Stimulated activated naive CD8-positive, alpha-beta T cell treated with anti-CD3 and anti-CD28 coated beads, Interleukin-15, Interleukin-2, amounts not matched to agents 100 ng/mL and 50 ng/mL, for 24 hours (primary cell): ENCODE results near the gene CLASRP.
"Not testable (repeated sequence)": the region's sequence is repeated elsewhere in the genome, so short reads cannot be mapped to it uniquely, and the experiment has no call there.

Source experiments
- H3K27ac Mint-ChIP-seq: one replicate; pipeline ENCODE4 v1.8.0; 2021; ENCODE audit warnings: mild to moderate bottlenecking, mixed read lengths
- H3K27me3 Mint-ChIP-seq: one replicate; pipeline ENCODE4 v1.8.0; 2021; ENCODE audit warnings: mixed read lengths
- H3K36me3 Mint-ChIP-seq: one replicate; pipeline ENCODE4 v1.8.0; 2021; ENCODE audit warnings: low read depth, mixed read lengths
- H3K4me1 Mint-ChIP-seq: one replicate; pipeline ENCODE4 v1.8.0; 2021; ENCODE audit warnings: low read depth, mixed read lengths
- H3K4me3 Mint-ChIP-seq: one replicate; pipeline ENCODE4 v1.8.0; 2021; ENCODE audit warnings: mild to moderate bottlenecking, mixed read lengths
- H3K9me3 Mint-ChIP-seq: one replicate; pipeline ENCODE4 v1.8.0; 2021; ENCODE audit warnings: mixed read lengths

The CLASRP gene

GRCh38 chr19:45038931-45039893 is at the start of gene CLASRP:
Gene CLASRP (plus strand): TSS chr19:45039045. CDS start chr19:45040213, 1,168 bp downstream.
- H3K27me3 Mint-ChIP-seq: no peaks in the 10 kb centered on the region
- peaks cover 52% of the 10 kb centered on the region for H3K36me3 Mint-ChIP-seq
- peaks cover 33% of the 10 kb centered on the region for H3K4me1 Mint-ChIP-seq
- H3K9me3 Mint-ChIP-seq: no peaks in the 10 kb centered on the region
- H3K4me3 Mint-ChIP-seq: peak within 1 kb of the TSS; percentile 92
- peak within 1 kb of the TSS; percentile 91 for H3K27ac Mint-ChIP-seq

- H3K27me3 Mint-ChIP-seq: no peaks in the 10 kb centered on the region
- no peaks in the 10 kb centered on the region for H3K4me1 Mint-ChIP-seq
- H3K27ac Mint-ChIP-seq: no peak overlapping the region
Measured at GRCh38 chr19:44990459-44990858, 48.4 kb upstream of the CLASRP start.

GRCh38 chr19:44990966-44991365 is 47.9 kb upstream of the CLASRP start:
- no peak overlapping the region for H3K4me3 Mint-ChIP-seq
- no peaks in the 10 kb centered on the region for H3K4me1 Mint-ChIP-seq
- H3K27ac Mint-ChIP-seq: no peak overlapping the region
- H3K27me3 Mint-ChIP-seq: no peaks in the 10 kb centered on the region
- H3K9me3 Mint-ChIP-seq: no peaks in the 10 kb centered on the region
- peaks cover 10% of the 10 kb centered on the region for H3K36me3 Mint-ChIP-seq

More at GRCh38 chr19:44990459-44990858, 48.4 kb upstream of the CLASRP start:
- no peaks in the 10 kb centered on the region for H3K9me3 Mint-ChIP-seq
- peaks cover 10% of the 10 kb centered on the region for H3K36me3 Mint-ChIP-seq
- no peak overlapping the region for H3K4me3 Mint-ChIP-seq

- Mint-ChIP-seq H3K36me3 (peaks cover 9% of the 10 kb centered on the region), H3K4me1 (no peaks in the 10 kb centered on the region), H3K27ac (no peak overlapping the region), H3K4me3 (no peak overlapping the region), H3K27me3 (no peaks in the 10 kb centered on the region), H3K9me3 (no peaks in the 10 kb centered on the region)
Measured at GRCh38 chr19:44992336-44993163, 46.3 kb upstream of the CLASRP start.

GRCh38 chr19:44993526-44993925 is 45.3 kb upstream of the CLASRP start:
- Mint-ChIP-seq H3K36me3 (peaks cover 5% of the 10 kb centered on the region), H3K27ac (no peak overlapping the region), H3K27me3 (no peaks in the 10 kb centered on the region), H3K4me1 (no peaks in the 10 kb centered on the region), H3K9me3 (no peaks in the 10 kb centered on the region), H3K4me3 (no peak overlapping the region)

GRCh38 chr19:44993926-44994537 is 44.8 kb upstream of the CLASRP start:
- Mint-ChIP-seq H3K4me3 (no peak overlapping the region), H3K9me3 (no peaks in the 10 kb centered on the region), H3K4me1 (no peaks in the 10 kb centered on the region), H3K27ac (no peak overlapping the region), H3K36me3 (peaks cover 2% of the 10 kb centered on the region), H3K27me3 (no peaks in the 10 kb centered on the region)

GRCh38 chr19:44998025-44998424 is 40.8 kb upstream of the CLASRP start:
- H3K27me3 Mint-ChIP-seq: no peaks in the 10 kb centered on the region
- H3K4me3 Mint-ChIP-seq: no peak overlapping the region
- H3K27ac Mint-ChIP-seq: no peak overlapping the region
- peaks cover 13% of the 10 kb centered on the region for H3K4me1 Mint-ChIP-seq
- H3K36me3 Mint-ChIP-seq: peaks cover 4% of the 10 kb centered on the region
- H3K9me3 Mint-ChIP-seq: no peaks in the 10 kb centered on the region

- H3K4me1 Mint-ChIP-seq: peaks cover 13% of the 10 kb centered on the region
- H3K27me3 Mint-ChIP-seq, H3K9me3 Mint-ChIP-seq, H3K4me3 Mint-ChIP-seq, H3K36me3 Mint-ChIP-seq: not testable (repeated sequence)
- peak overlapping the region; percentile 34 for H3K27ac Mint-ChIP-seq
Measured at GRCh38 chr19:44999131-44999925, 39.5 kb upstream of the CLASRP start.

- peaks cover 12% of the 10 kb centered on the region for H3K36me3 Mint-ChIP-seq
- peak overlapping the region; percentile 57 for H3K4me3 Mint-ChIP-seq
- peak overlapping the region; percentile 52 for H3K27ac Mint-ChIP-seq
- H3K27me3 Mint-ChIP-seq, H3K9me3 Mint-ChIP-seq: not testable (repeated sequence)
- peaks cover 14% of the 10 kb centered on the region for H3K4me1 Mint-ChIP-seq
Measured at GRCh38 chr19:45000665-45001064, 38.2 kb upstream of the CLASRP start.

- peaks cover 17% of the 10 kb centered on the region for H3K4me1 Mint-ChIP-seq
- peaks cover 17% of the 10 kb centered on the region for H3K36me3 Mint-ChIP-seq
- peak within 1 kb of the TSS; percentile 90 for H3K4me3 Mint-ChIP-seq
- peak within 1 kb of the TSS; percentile 97 for H3K27ac Mint-ChIP-seq
- no peaks in the 10 kb centered on the region for H3K27me3 Mint-ChIP-seq
- no peaks in the 10 kb centered on the region for H3K9me3 Mint-ChIP-seq
Measured at GRCh38 chr19:45001087-45001739, 37.6 kb upstream of the CLASRP start, which contains the start of gene RELB. Gene RELB (plus strand): TSS chr19:45001464. CDS start chr19:45001580, 116 bp downstream.

- H3K27ac Mint-ChIP-seq: no peak overlapping the region
- no peaks in the 10 kb centered on the region for H3K9me3 Mint-ChIP-seq
- H3K4me1 Mint-ChIP-seq: peaks cover 21% of the 10 kb centered on the region
- peaks cover 26% of the 10 kb centered on the region for H3K36me3 Mint-ChIP-seq
- H3K4me3 Mint-ChIP-seq: no peak overlapping the region
- no peaks in the 10 kb centered on the region for H3K27me3 Mint-ChIP-seq
Measured at GRCh38 chr19:45003485-45003884, 35.4 kb upstream of the CLASRP start.

- peaks cover 17% of the 10 kb centered on the region for H3K4me1 Mint-ChIP-seq
- no peaks in the 10 kb centered on the region for H3K27me3 Mint-ChIP-seq
- no peak overlapping the region for H3K4me3 Mint-ChIP-seq
- H3K9me3 Mint-ChIP-seq: no peaks in the 10 kb centered on the region
- no peak overlapping the region for H3K27ac Mint-ChIP-seq
- H3K36me3 Mint-ChIP-seq: peaks cover 35% of the 10 kb centered on the region
Measured at GRCh38 chr19:45005787-45006186, 33.1 kb upstream of the CLASRP start.

GRCh38 chr19:45008552-45008951 is 30.3 kb upstream of the CLASRP start:
- Mint-ChIP-seq H3K27me3 (no peaks in the 10 kb centered on the region), H3K4me1 (peaks cover 7% of the 10 kb centered on the region), H3K27ac (no peak overlapping the region), H3K4me3 (no peak overlapping the region), H3K36me3 (peaks cover 32% of the 10 kb centered on the region), H3K9me3 (no peaks in the 10 kb centered on the region)
